ENCODE data around the gene PEX19. TPM values are rescaled to one million over a fixed set of nuclear protein-coding genes. Genes with fewer than 3 reads are reported as not detected.

PEX19 gene
- total RNA-seq, 2 experiments from 2014 or later: 48.8 to 49.8 TPM

GRCh38 chr1:160267284-160267991, 17.5 kb downstream of the PEX19 start:
- Mint-ChIP-seq H3K27me3 (no peaks in the 10 kb centered on the region), H3K9me3 (no peaks in the 10 kb centered on the region), H3K36me3 (ENCODE audit: low read depth) (no peaks in the 10 kb centered on the region), H3K4me1 (peaks cover 15% of the 10 kb centered on the region), H3K4me3 (no peak overlapping the region), H3K27ac (peak overlapping the region; percentile 25)
- CTCF ChIA-PET: interaction anchor here (2.2 kb wide), 1 partner anchor 74 kb away, joined by 5 read pairs; no protein-coding TSS in a partner anchor
- DNase-seq: no peak
- POLR2A ChIA-PET: interaction anchor here (0.7 kb wide), 1 partner anchor 49 kb away, joined by 3 read pairs; no protein-coding TSS in a partner anchor

DNA sequence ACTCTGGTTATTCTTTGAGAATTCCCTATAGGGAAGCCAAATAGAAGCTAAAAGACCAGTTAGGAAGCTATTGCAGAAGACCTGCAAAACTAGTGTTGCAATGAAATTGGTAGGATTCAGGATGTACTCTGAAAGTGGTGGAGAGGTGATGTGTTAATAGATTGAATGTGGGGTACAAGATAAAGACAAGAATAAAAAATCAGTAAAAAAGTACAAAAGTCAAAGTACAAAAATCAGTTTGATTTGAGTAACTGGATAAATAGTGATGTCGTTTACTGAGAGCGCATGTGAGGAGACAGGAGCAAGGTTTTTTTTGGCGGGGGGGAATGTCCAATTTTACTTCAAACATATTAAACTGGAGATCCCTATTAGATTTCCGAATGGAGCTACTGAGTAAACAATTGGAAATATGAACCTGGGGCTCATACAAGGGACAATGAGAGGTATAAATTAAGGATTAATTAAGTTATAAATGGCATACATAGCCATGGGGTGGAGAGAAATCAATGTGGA, 20.1 kb downstream of the PEX19 start:
- no peaks in the 10 kb centered on the region for H3K9me3 Mint-ChIP-seq
- H3K4me1 Mint-ChIP-seq: peaks cover 29% of the 10 kb centered on the region
- H3K27ac Mint-ChIP-seq: no peak overlapping the region
- H3K27me3 Mint-ChIP-seq: no peaks in the 10 kb centered on the region
- no peak overlapping the region for H3K4me3 Mint-ChIP-seq
- DNase-seq: no peak
- CTCF ChIA-PET: interaction anchor here (1.0 to 3.3 kb wide), 6 partner anchors 10 to 90 kb away, joined by 3 to 16 read pairs (median 4); no protein-coding TSS in a partner anchor
- H3K36me3 Mint-ChIP-seq (ENCODE audit: low read depth): peaks cover 11% of the 10 kb centered on the region
- POLR2A ChIA-PET: no interaction called here

GRCh38 chr1:160261893-160262794, 22.8 kb downstream of the PEX19 start, which contains the start of gene DCAF8:
Gene DCAF8, minus strand, starts transcription at chr1:160262549. Its CDS starts 18,541 bp downstream, at chr1:160244008.
- POLR2A ChIA-PET: interaction anchor here (0.6 to 0.7 kb wide), 3 partner anchors 23 to 66 kb away, joined by 3 to 6 read pairs (median 4); partner anchors contain the start of gene PEX19

GRCh38 chr1:160261556-160261892, 23.4 kb downstream of the PEX19 start:
- H3K36me3 Mint-ChIP-seq (ENCODE audit: low read depth): peaks cover 16% of the 10 kb centered on the region
- H3K27me3 Mint-ChIP-seq: no peaks in the 10 kb centered on the region
- DNase-seq: peak; percentile 79
- POLR2A ChIA-PET: no interaction called here
- CTCF ChIA-PET: interaction anchor here (0.6 to 1.5 kb wide), 5 partner anchors 9 to 83 kb away, joined by 3 to 11 read pairs (median 4); no protein-coding TSS in a partner anchor
- peak overlapping the region; percentile 98 for H3K27ac Mint-ChIP-seq
- no peaks in the 10 kb centered on the region for H3K9me3 Mint-ChIP-seq
- H3K4me1 Mint-ChIP-seq: peaks cover 50% of the 10 kb centered on the region
- peak overlapping the region; percentile 99 for H3K4me3 Mint-ChIP-seq

More at GRCh38 chr1:160261893-160262794, 22.8 kb downstream of the PEX19 start, which contains the start of gene DCAF8:
- peaks cover 47% of the 10 kb centered on the region for H3K4me1 Mint-ChIP-seq
- peak within 1 kb of the TSS; percentile 98 for H3K27ac Mint-ChIP-seq
- CTCF ChIA-PET: interaction anchor here (0.6 to 3.3 kb wide), 9 partner anchors 10 to 180 kb away, joined by 3 to 16 read pairs (median 4); no protein-coding TSS in a partner anchor
- peak within 1 kb of the TSS; percentile 99 for H3K4me3 Mint-ChIP-seq
- no peaks in the 10 kb centered on the region for H3K27me3 Mint-ChIP-seq
- DNase-seq: peak; percentile 99
- peaks cover 16% of the 10 kb centered on the region for H3K36me3 Mint-ChIP-seq (ENCODE audit: low read depth)
- no peaks in the 10 kb centered on the region for H3K9me3 Mint-ChIP-seq

DNA sequence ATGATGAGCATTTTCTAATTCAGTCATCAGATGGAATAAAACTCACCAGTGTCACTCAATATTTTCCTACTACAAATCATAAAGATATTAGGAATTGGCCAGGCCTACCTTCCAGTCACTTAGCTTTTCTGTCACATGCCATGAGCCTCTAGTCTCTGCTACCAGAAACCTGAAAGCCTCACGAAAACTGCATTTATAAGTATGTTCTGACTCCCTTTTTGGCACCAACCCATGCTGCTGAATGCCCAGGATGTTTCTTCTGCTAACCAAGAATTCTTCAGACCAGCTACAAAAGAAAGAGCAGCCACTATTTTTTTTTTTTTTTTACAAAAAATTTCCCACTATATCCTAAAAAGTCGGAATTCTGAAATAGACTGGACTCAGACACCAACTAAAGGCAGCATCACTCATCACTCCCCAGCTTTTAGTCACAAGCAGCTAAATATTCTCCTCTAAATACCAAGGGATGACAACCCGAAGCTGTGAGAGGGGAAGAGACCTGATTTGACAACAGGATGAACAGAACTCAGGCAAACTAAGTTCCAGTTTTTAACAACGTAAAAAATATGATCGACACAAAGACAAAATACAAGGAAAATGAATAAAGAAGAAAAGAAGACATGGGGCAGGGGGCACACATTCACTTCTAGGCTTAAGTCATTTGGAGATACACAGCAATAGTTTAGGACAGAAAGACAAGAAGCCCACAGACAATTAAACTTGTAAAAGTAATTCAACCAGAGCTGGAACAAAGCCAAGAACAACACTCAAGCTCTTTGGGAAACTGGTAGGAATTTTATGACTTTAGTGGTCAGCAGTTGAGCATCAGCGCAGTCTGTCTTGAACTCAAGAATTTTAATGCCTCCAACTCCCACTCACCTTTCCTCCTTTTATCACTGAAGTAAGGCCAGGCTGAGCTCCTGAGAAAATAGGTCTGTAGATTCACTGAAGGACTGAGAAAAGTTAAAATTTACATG, 24.2 kb downstream of the PEX19 start:
- peak overlapping the region; percentile 98 for H3K27ac Mint-ChIP-seq
- POLR2A ChIA-PET: interaction anchor here (0.6 kb wide), 1 partner anchor 175 kb away, joined by 6 read pairs; no protein-coding TSS in a partner anchor
- H3K9me3 Mint-ChIP-seq: no peaks in the 10 kb centered on the region
- H3K4me1 Mint-ChIP-seq: peaks cover 53% of the 10 kb centered on the region
- H3K36me3 Mint-ChIP-seq (ENCODE audit: low read depth): peaks cover 16% of the 10 kb centered on the region
- no peaks in the 10 kb centered on the region for H3K27me3 Mint-ChIP-seq
- no peak for DNase-seq
- CTCF ChIA-PET: interaction anchor here (0.6 to 1.5 kb wide), 6 partner anchors 8 to 445 kb away, joined by 3 to 11 read pairs (median 4); no protein-coding TSS in a partner anchor
- H3K4me3 Mint-ChIP-seq: peak overlapping the region; percentile 99

DNA sequence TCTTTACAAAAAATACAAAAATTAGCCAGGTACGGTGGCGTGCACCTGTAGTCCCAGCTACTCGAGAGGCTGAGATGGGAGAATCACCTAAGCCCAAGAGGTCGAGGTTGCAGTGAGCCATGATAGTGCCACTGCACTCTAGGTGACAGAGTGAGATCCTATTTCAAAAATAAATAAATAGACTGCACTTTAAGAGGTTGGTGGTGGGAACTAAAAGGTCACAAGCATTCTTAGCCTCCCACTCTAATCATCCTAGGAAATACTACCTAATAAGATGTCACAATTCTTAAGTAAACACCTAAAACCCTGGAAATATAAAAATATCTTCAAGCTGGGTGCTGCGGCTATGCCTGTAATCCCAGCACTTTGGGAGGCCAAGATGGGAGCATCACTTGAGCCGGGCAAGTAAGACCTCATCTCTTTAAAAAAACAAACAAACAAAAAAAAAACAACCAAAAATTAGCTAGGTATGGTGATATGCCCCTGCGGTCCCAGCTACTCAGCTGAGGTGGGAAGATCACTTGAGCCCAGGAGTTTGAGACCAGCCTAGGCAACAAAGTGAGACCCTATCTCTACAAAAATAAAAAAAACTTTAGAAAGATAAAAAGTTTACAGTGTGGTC, 26.6 kb downstream of the PEX19 start:
- H3K9me3 Mint-ChIP-seq: no peaks in the 10 kb centered on the region
- H3K4me1 Mint-ChIP-seq: peaks cover 44% of the 10 kb centered on the region
- ChIA-PET CTCF (interaction anchor here (0.5 to 1.4 kb wide), 2 partner anchors 92 to 159 kb away, joined by 3 read pairs; no protein-coding TSS in a partner anchor), POLR2A (no interaction called here)
- no peaks in the 10 kb centered on the region for H3K27me3 Mint-ChIP-seq
- peaks cover 19% of the 10 kb centered on the region for H3K36me3 Mint-ChIP-seq (ENCODE audit: low read depth)
- H3K27ac Mint-ChIP-seq: no peak overlapping the region
- no peak overlapping the region for H3K4me3 Mint-ChIP-seq
- DNase-seq: no peak

- H3K36me3 Mint-ChIP-seq (ENCODE audit: low read depth): peaks cover 21% of the 10 kb centered on the region
- H3K27me3 Mint-ChIP-seq: no peaks in the 10 kb centered on the region
- H3K4me1 Mint-ChIP-seq: peaks cover 38% of the 10 kb centered on the region
- no peak overlapping the region for H3K27ac Mint-ChIP-seq
- no peak for DNase-seq
- no peak overlapping the region for H3K4me3 Mint-ChIP-seq
- ChIA-PET POLR2A (no interaction called here), CTCF (interaction anchor here (0.5 to 1.4 kb wide), 6 partner anchors 35 to 687 kb away, joined by 3 to 4 read pairs (median 3); no protein-coding TSS in a partner anchor)
- no peaks in the 10 kb centered on the region for H3K9me3 Mint-ChIP-seq
These were observed 27.4 kb downstream of the PEX19 start for GRCh38 chr1:160257411-160258015.

DNA sequence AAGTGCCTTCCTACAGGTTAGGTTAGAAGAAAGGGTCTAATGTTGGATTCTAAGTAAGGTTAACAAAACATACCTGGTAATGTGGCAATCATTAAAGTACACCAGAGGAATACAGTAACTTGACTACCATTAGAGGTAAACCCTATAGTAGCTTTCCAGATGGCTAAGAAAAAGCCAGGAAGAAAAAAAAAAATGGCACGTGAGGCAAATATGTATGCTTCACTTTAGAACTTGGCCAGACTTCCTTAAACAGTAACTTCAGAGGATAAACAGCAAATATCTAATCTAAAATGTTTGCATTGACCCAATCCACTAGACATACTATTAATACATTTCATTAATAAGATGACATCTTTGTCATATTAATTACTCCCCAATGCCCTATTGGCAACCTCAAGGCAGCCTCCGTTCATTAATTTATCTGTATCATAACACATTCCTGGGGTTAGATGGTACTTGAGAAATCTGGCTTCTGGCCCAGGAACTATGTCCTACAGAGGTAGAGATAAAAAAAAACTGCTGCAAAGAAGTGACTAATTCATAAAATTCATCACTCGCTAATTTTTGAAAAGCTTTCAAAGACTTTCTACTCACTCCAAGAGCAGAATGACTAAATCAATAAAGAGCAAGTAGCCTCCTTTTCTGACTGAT, 28.4 kb downstream of the PEX19 start:
- H3K9me3 Mint-ChIP-seq: no peaks in the 10 kb centered on the region
- ChIA-PET CTCF (interaction anchor here (0.6 to 1.2 kb wide), 3 partner anchors 36 to 160 kb away, joined by 3 to 4 read pairs (median 3); no protein-coding TSS in a partner anchor), POLR2A (no interaction called here)
- no peak overlapping the region for H3K4me3 Mint-ChIP-seq
- no peaks in the 10 kb centered on the region for H3K27me3 Mint-ChIP-seq
- no peak overlapping the region for H3K27ac Mint-ChIP-seq
- H3K36me3 Mint-ChIP-seq (ENCODE audit: low read depth): peaks cover 17% of the 10 kb centered on the region
- peaks cover 40% of the 10 kb centered on the region for H3K4me1 Mint-ChIP-seq
- no peak for DNase-seq

DNA sequence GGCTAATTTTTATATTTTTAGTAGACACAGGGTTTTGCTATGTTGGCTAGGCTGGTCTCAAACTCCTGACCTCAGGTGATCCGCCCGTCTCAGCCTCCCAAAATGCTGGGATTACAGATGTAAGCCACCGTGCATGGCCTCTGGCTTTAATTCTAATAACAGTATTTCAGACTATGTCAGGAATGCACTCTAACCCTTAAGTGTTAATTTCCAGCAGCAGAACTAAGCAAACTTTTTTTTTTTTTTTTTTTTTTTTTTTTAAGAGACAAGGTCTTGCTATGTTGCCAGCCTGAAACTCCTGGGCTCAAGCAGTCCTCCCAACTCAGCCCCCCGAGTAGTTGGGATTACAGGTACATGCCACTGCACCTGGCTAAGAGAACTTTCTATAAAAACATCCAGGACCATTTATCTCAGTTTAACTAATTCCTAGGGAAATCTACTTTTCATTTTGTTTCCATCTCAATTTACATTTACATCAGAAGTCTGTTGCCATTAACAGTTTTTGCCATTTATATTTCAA, 29.1 kb downstream of the PEX19 start:
- ChIA-PET CTCF (interaction anchor here (0.6 kb wide), 1 partner anchor 90 kb away, joined by 3 read pairs; no protein-coding TSS in a partner anchor), POLR2A (no interaction called here)
- Mint-ChIP-seq H3K27me3 (no peaks in the 10 kb centered on the region), H3K4me1 (peaks cover 34% of the 10 kb centered on the region), H3K27ac (no peak overlapping the region), H3K9me3 (no peaks in the 10 kb centered on the region), H3K4me3 (no peak overlapping the region), H3K36me3 (ENCODE audit: low read depth) (peaks cover 17% of the 10 kb centered on the region)
- no peak for DNase-seq

- no peak overlapping the region for H3K4me3 Mint-ChIP-seq
- H3K4me1 Mint-ChIP-seq: peaks cover 8% of the 10 kb centered on the region
- H3K36me3 Mint-ChIP-seq (ENCODE audit: low read depth): peaks cover 5% of the 10 kb centered on the region
- CTCF ChIA-PET: interaction anchor here (0.6 to 3.0 kb wide), 26 partner anchors 9 to 580 kb away, joined by 3 to 26 read pairs (median 4); partner anchors contain the start of gene DCAF8
- POLR2A ChIA-PET: no interaction called here
- H3K27ac Mint-ChIP-seq: no peak overlapping the region
- H3K9me3 Mint-ChIP-seq: no peaks in the 10 kb centered on the region
- no peaks in the 10 kb centered on the region for H3K27me3 Mint-ChIP-seq
- DNase-seq: peak; percentile 74
These were observed 33.0 kb downstream of the PEX19 start for GRCh38 chr1:160251687-160252526.

Data from activated CD4-positive, alpha-beta T cell treated with anti-CD3 and anti-CD28 coated beads, Interleukin-2, amount 10 ng/mL, durations not matched to agents 7 days and 5 days (primary cell).